GM10266 (cell line): Measurements from ENCODE around the gene ASB10.

Experiments
- DNase-seq: peaks from one replicate; pipeline ENCODE4 v3.0.0; 2012; ENCODE audit errors: extremely low spot score
- CTCF ChIP-seq: IDR thresholded peaks from 2 replicates; pipeline ENCODE4 v1.5.1; 2012; ENCODE audit warnings: mild to moderate bottlenecking, low read depth; ENCODE audit not compliant: control insufficient read depth, insufficient read depth; ENCODE audit errors: missing control alignments

ASB10 gene

DNA sequence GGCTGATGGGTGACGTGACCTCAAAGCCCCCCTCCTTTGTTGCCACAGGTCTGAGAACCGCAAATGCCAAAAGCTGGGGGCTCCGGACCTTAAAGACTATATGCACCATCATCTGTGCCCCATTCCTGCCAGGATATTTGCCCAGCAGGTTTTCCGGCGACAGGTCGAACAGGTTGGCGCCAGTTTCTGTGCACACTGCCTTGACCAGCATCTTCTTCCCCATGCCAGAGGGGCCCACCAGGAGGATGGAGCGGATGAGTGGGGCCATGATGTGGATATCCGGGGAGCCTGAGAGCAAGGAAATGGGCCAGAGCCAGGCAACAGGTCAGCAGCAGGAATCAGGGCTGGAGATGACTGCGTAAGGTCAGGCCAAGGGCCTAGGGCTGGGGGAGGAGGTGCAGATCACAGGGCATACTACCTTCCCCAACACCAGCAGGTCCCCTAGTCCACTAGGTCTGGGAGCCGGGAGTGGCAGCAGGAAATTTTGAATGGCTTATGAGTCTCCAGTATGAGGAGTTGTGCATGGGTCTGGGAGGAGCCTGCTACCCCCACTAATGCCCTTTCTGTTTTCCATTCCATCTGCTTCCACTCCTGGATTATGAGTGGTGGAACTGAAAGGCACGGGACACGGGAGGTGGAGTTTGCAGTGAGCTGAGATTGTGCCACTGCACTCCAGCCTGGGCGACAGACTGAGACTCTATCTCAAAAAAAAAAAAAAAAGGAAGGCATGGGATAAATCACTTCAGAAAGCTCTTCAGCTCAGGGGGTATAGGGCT, 6.3 kb upstream of the ASB10 start:
- TF ChIP-seq CTCF: no peak

GRCh38 chr7:151192002-151192539, 5.0 kb upstream of the ASB10 start:
- no peak for DNase-seq
- TF ChIP-seq CTCF: no peak

More for the DNA sequence above, 6.3 kb upstream of the ASB10 start:
- no peak for DNase-seq

GRCh38 chr7:151191544-151191943, 4.5 kb upstream of the ASB10 start:
- DNase-seq: no peak
- no peak for TF ChIP-seq CTCF

GRCh38 chr7:151189038-151189437, 2.0 kb upstream of the ASB10 start:
- DNase-seq: no peak
- TF ChIP-seq CTCF: no peak

GRCh38 chr7:151188252-151188542, 1.1 kb upstream of the ASB10 start:
- no peak for TF ChIP-seq CTCF

GRCh38 chr7:151187409-151188251, 580 bp upstream of the ASB10 start:
- DNase-seq: no peak
- TF ChIP-seq CTCF: no peak

More at GRCh38 chr7:151188252-151188542, 1.1 kb upstream of the ASB10 start:
- DNase-seq: no peak
